NB4 (cell line): ENCODE measurements around the gene NAA80.
A peak's percentile ranks its signal among the peaks of the same experiment; 100 is the strongest.

Experiments used
- DNase-seq: peaks from one replicate; pipeline ENCODE4 v3.0.0; 2010; ENCODE audit warnings: low read depth
- H3K4me3 ChIP-seq: one replicate; pipeline ENCODE4 v1.5.1; 2011; ENCODE audit warnings: mild to moderate bottlenecking, low read depth, low read length, moderate library complexity
- CTCF ChIP-seq: IDR thresholded peaks from one replicate; pipeline ENCODE4 v1.5.1; 2012; ENCODE audit warnings: low read depth, low read length
- MAX ChIP-seq: IDR thresholded peaks from 2 replicates; pipeline ENCODE4 v1.6.1; 2011; ENCODE audit warnings: low read depth, low read length
- MYC ChIP-seq: IDR thresholded peaks from 2 replicates; pipeline ENCODE4 v1.6.1; 2011; ENCODE audit warnings: low read depth, low read length
- POLR2A ChIP-seq: IDR thresholded peaks from 2 replicates; pipeline ENCODE4 v1.6.1; 2011; ENCODE audit warnings: mild to moderate bottlenecking; ENCODE audit not compliant: insufficient read length; ENCODE audit errors: extremely low read depth

The NAA80 gene

GRCh38 chr3:50325497-50326181, 26.4 kb upstream of the NAA80 start:
- H3K4me3 ChIP-seq, result no peak overlapping the region
- no peak for DNase-seq

GRCh38 chr3:50325113-50325480, 25.9 kb upstream of the NAA80 start:
- no peak for TF ChIP-seq POLR2A
- TF ChIP-seq MAX, result no peak
- no peak for TF ChIP-seq CTCF
- TF ChIP-seq MYC, result no peak
- H3K4me3 ChIP-seq, result no peak overlapping the region
- DNase-seq, result no peak

More at GRCh38 chr3:50325497-50326181, 26.4 kb upstream of the NAA80 start:
- TF ChIP-seq CTCF, result no peak

GRCh38 chr3:50324351-50325112, 25.3 kb upstream of the NAA80 start:
- DNase-seq, result peak; percentile 80
- no peak overlapping the region for H3K4me3 ChIP-seq
- TF ChIP-seq MAX, result peak; percentile 51
- peak; percentile 84 for TF ChIP-seq CTCF
- peak; percentile 30; the same call in 1 of the 2 replicates for TF ChIP-seq MYC
- TF ChIP-seq POLR2A, result no peak

- DNase-seq, result no peak
- TF ChIP-seq CTCF, result no peak
- no peak for TF ChIP-seq MYC
- TF ChIP-seq POLR2A, result no peak
- no peak for TF ChIP-seq MAX
- no peak overlapping the region for H3K4me3 ChIP-seq
Observed at GRCh38 chr3:50323614-50324199, 24.5 kb upstream of the NAA80 start.

GRCh38 chr3:50323092-50323600, 23.9 kb upstream of the NAA80 start:
- H3K4me3 ChIP-seq, result no peak overlapping the region
- TF ChIP-seq MAX (no peak), CTCF (no peak), MYC (no peak), POLR2A (no peak)
- no peak for DNase-seq
